Thyroid gland (tissue), 4 donors: ENCODE data around the gene TMEM11.

ENCODE experiments used
- CTCF ChIP-seq, 6 experiments: fragments of 200-600 bp in 3 of 6; fragments of 450-650 bp in 3 of 6; sonication (generic) in 3 of 6; IDR thresholded peaks; one replicate each; pipeline ENCODE4 v1.5.1; 2016 to 2019; ENCODE audit warnings: antibody characterized with exemption in 6 of 6, mild to moderate bottlenecking in 2 of 6, inconsistent platforms in 1 of 6, moderate library complexity in 1 of 6
- POLR2A ChIP-seq, 2 donors: fragments of 450-650 bp; IDR thresholded peaks; one replicate each; pipeline ENCODE4 v1.6.1; 2017; ENCODE audit warnings: antibody characterized with exemption in 2 of 2, mild to moderate bottlenecking in 2 of 2, moderate library complexity in 1 of 2

GRCh38 chr17:21252796-21253645, 39.1 kb upstream of the TMEM11 start, which contains the start of gene NATD1:
- TF ChIP-seq CTCF (IDR thresholded peaks at IDR 0.05), result no peak
- peak; percentile 40 to 82 for TF ChIP-seq POLR2A (IDR thresholded peaks at IDR 0.05)
